Hindlimb muscle (tissue), 1 donor: ENCODE results near the gene KRT38. TPM values are rescaled to one million over a fixed set of nuclear protein-coding genes. Genes with fewer than 3 reads are reported as not detected.

Experiments
- DNase-seq: peaks from one replicate; pipeline ENCODE4 v3.0.0-alpha.2; 2013
- polyA plus RNA-seq: library from polyadenylated mRNA; unstranded; fragments of 120-200 nt; gene quantifications from one replicate; pipeline ENCODE4 v1.2.1, GENCODE V29; 2013; ENCODE audit not compliant: insufficient read length

The KRT38 gene
- polyA plus RNA-seq, 1 donor, result not detected

DNA sequence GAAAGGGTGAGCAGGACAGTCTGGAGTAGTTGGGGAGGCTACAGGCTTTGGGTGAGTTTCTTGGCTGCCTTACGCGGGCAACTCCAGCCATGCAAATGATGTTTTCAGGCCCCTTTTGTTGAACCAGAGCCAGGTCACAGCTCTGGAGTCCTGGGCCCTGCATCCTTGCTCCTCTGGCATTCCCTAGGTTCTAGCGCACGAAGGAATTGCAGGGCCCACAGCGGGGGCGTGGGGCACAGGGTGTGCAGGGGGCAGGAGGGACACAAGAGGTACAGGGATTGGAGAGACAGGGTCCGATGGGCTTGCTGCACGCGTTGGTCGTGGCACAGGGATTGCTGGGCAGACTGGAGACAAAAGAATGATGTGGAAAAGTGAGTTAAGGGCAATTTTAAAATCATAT is 47.0 kb downstream of the KRT38 start:
- DNase-seq, result no peak

DNA sequence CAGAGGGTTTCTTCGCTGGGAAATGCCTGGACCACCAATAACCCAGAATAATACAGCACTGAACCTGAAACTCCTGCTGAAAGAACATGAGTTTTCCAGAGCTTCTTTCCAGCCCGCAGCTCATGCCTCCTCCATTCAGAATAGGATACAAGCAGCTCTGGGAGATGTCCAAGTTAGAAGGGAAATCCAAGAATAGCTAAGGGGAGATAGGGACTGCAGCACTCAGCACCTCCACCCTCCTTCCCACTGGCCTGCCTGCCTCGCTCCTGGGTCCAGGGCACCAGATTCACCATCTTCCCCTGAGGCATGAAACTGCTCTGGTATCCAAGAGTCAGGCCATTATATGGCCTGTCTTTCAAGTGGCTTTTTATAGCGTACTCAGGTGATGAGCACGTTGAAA is 47.5 kb downstream of the KRT38 start:
- DNase-seq, result peak; percentile 6

DNA sequence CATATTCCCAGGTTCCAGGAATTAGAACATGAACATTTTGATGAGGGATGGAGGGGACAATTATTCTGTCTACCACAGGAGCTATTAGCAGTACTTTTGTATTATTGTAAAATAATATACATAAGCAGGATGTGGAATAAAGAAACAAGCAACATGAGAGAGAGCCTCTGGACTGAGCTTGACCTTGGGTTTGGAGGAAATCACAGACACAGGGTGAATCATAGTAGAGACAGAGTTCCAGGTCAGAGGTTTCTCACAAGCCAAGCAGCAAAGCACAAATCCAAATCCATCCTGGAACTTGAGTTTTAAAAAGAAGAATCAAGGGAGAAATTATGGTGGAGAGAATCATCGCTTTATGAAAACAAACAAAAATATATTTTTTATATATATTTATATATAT is 48.5 kb downstream of the KRT38 start:
- DNase-seq, result no peak

DNA sequence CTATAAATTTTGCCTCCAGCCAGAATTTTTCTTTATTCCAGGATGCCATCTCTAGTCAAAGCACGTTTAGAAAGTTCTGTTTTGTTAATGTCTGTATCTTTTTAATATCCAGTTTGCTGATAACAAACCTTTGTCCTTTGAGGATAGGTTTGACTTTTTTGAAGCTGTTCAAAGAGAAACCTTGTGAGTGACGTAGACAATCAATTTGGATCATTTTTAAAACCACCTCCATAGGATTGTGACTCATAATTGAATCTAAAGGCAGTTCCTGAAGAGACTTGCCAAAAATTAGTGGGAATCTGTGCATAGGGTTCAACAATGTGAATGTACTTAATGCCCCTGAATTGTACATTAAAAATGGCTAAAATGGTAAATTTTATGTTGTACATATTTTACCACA is 49.2 kb downstream of the KRT38 start:
- DNase-seq, result no peak

DNA sequence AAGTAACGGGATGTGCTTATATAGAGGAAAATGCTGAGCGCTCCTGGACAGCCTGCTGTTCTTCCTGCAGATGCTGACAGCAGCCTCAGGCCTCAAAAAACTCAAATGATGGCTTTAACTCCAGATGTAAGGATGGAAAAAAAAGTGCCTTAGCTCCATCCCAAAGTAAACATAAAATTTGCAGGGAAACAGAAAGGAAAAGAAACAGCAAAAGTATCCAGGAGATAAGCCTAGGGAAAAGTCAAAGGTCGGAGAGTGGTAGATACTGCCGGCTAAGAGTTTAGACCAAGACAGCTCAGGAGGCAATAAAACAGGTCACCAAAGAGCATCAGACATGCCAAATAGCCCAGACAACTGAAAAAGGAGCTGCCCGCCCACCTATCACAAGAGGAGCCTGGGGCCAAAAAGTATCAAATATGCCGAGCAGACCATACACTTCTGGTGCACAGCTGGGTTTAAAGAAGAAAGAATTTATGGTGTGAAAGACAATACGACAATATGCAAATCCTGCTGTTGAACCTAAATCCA is 50.3 kb downstream of the KRT38 start:
- DNase-seq, result no peak

DNA sequence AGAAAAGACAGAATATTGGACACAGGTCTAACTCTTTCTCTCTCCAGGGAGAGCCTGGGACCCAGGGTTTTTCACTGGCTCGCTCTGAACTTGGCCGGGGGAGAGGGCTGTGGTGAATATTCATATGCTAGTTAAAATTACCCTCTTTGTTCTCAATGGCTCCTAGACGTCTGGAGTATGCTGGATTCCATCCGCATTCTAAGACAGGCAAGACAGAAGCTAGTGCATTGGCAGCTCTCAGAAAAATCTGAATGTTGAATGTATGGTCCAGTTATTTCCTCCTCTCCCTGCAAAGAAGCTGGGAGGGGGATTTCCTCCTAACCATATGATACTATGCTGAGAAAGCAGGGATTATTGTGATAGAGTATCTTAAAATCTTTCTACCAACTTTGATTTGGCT is 53.1 kb downstream of the KRT38 start:
- no peak for DNase-seq

DNA sequence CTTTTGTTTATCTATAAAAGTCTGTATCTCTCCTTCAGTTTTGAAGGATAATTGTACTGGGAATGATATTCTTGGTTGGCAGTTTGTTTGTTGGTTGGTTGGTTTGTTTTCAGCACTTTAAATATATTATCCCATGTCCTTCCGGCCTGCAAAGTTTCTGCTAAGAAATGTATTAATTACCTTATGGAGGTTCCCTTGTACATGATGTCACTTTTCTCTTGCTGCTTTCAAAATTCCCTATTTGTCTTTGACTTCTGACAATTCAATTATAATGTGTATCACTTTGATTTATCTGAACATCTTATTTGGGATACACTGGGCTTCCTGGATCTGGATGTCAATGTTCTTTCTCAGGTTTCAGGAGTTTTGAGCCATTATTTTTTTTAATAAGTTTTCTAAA is 54.6 kb downstream of the KRT38 start:
- no peak for DNase-seq

Other genes with a start within 250 kb of the KRT38 start
- not detected for gene KRTAP9-2, start 214.3 kb downstream of the KRT38 start, polyA plus RNA-seq
- gene KRTAP9-3, start 208.5 kb downstream of the KRT38 start, polyA plus RNA-seq, result not detected
- gene KRTAP9-8, start 203.0 kb downstream of the KRT38 start, polyA plus RNA-seq, result not detected
- not detected for gene KRTAP9-4, start 191.3 kb downstream of the KRT38 start, polyA plus RNA-seq
- not detected for gene KRTAP9-9, start 185.6 kb downstream of the KRT38 start, polyA plus RNA-seq
- gene KRTAP9-6, start 175.6 kb downstream of the KRT38 start, polyA plus RNA-seq, result 0.30 TPM
- gene KRTAP9-7, start 165.3 kb downstream of the KRT38 start, polyA plus RNA-seq, result not detected
- not detected for gene KRTAP29-1, start 138.1 kb downstream of the KRT38 start, polyA plus RNA-seq
- gene KRTAP16-1, start 131.7 kb downstream of the KRT38 start, polyA plus RNA-seq, result not detected
- gene KRTAP17-1, start 125.3 kb downstream of the KRT38 start, polyA plus RNA-seq, result not detected
- not detected for gene KRT33A, start 90.2 kb downstream of the KRT38 start, polyA plus RNA-seq
- not detected for gene KRT33B, start 71.2 kb downstream of the KRT38 start, polyA plus RNA-seq
- not detected for gene KRT34, start 58.7 kb downstream of the KRT38 start, polyA plus RNA-seq
- gene KRT31, start 43.4 kb downstream of the KRT38 start, polyA plus RNA-seq, result 2.3 TPM
- not detected for gene KRT37, start 16.4 kb downstream of the KRT38 start, polyA plus RNA-seq
- not detected for gene KRT32, start 26.4 kb upstream of the KRT38 start, polyA plus RNA-seq
- gene KRT35, start 40.2 kb upstream of the KRT38 start, polyA plus RNA-seq, result not detected
- gene KRT36, start 48.9 kb upstream of the KRT38 start, polyA plus RNA-seq, result not detected
- 1.9 TPM for gene KRT13, start 64.6 kb upstream of the KRT38 start, polyA plus RNA-seq
- 3.2 TPM for gene KRT15, start 77.9 kb upstream of the KRT38 start, polyA plus RNA-seq
- gene KRT19, start 87.3 kb upstream of the KRT38 start, polyA plus RNA-seq, result 1.2 TPM
- not detected for gene KRT9, start 131.1 kb upstream of the KRT38 start, polyA plus RNA-seq
- 2.5 TPM for gene KRT14, start 145.9 kb upstream of the KRT38 start, polyA plus RNA-seq
- 0.23 TPM for gene KRT16, start 171.8 kb upstream of the KRT38 start, polyA plus RNA-seq
- gene KRT17, start 183.6 kb upstream of the KRT38 start, polyA plus RNA-seq, result 13.9 TPM
- 836 TPM for gene EIF1, start 247.9 kb upstream of the KRT38 start, polyA plus RNA-seq